ENCODE data around the gene RAB40C.
A peak's percentile ranks its signal among the peaks of the same experiment; 100 is the strongest.
"Not testable (repeated sequence)": the region's sequence is repeated elsewhere in the genome, so short reads cannot be mapped to it uniquely, and the experiment has no call there.

RAB40C gene

GRCh38 chr16:590815-591200, 942 bp downstream of the RAB40C start:
- DNase-seq (ENCODE audit: low spot score): no peak

GRCh38 chr16:591231-591630, 1.4 kb downstream of the RAB40C start:
- DNase-seq (ENCODE audit: low spot score): no peak

GRCh38 chr16:591892-592517, 2.1 kb downstream of the RAB40C start:
- DNase-seq (ENCODE audit: low spot score): no peak

GRCh38 chr16:592518-593306, 2.8 kb downstream of the RAB40C start:
- DNase-seq (ENCODE audit: low spot score): no peak

GRCh38 chr16:593406-593805, 3.5 kb downstream of the RAB40C start:
- no peak for DNase-seq (ENCODE audit: low spot score)

- no peak for DNase-seq (ENCODE audit: low spot score)
Measured at GRCh38 chr16:593807-594206, 3.9 kb downstream of the RAB40C start.

GRCh38 chr16:595094-595528, 5.2 kb downstream of the RAB40C start:
- no peak for DNase-seq (ENCODE audit: low spot score)

- no peak for DNase-seq (ENCODE audit: low spot score)
Measured at GRCh38 chr16:595942-596735, 6.3 kb downstream of the RAB40C start.

GRCh38 chr16:596736-597060, 6.8 kb downstream of the RAB40C start:
- no peak for DNase-seq (ENCODE audit: low spot score)

- not testable (repeated sequence) for DNase-seq (ENCODE audit: low spot score)
Measured at GRCh38 chr16:597655-598054, 7.8 kb downstream of the RAB40C start.

GRCh38 chr16:598823-599739, 9.2 kb downstream of the RAB40C start:
- DNase-seq (ENCODE audit: low spot score): no peak

- DNase-seq (ENCODE audit: low spot score): no peak
Measured at GRCh38 chr16:600781-601180, 10.9 kb downstream of the RAB40C start.

GRCh38 chr16:603933-604332, 14.1 kb downstream of the RAB40C start:
- DNase-seq (ENCODE audit: low spot score): no peak

GRCh38 chr16:606656-607307, 16.9 kb downstream of the RAB40C start:
- DNase-seq (ENCODE audit: low spot score): no peak

- no peak for DNase-seq (ENCODE audit: low spot score)
Measured at GRCh38 chr16:608019-608418, 18.2 kb downstream of the RAB40C start.

GRCh38 chr16:609316-609715, 19.4 kb downstream of the RAB40C start:
- DNase-seq (ENCODE audit: low spot score): no peak

- no peak for DNase-seq (ENCODE audit: low spot score)
Measured at GRCh38 chr16:609984-610383, 20.1 kb downstream of the RAB40C start.

- peak; percentile 68 for DNase-seq (ENCODE audit: low spot score)
Measured at GRCh38 chr16:610513-611381, 20.9 kb downstream of the RAB40C start.

- DNase-seq (ENCODE audit: low spot score): no peak
Measured at GRCh38 chr16:615122-615521, 25.3 kb downstream of the RAB40C start.
